ENCODE data around the gene KCNH4.
A peak's percentile ranks its signal among the peaks of the same experiment; 100 is the strongest.

- TF ChIP-seq USF2 (CRISPR knock-in tag; IDR thresholded peaks at IDR 0.05), result no peak
- TF ChIP-seq USF1 (CRISPR knock-in tag; IDR thresholded peaks at IDR 0.05), result 0 out of 2 replicates have a peak, but pooled peaks have one; percentile 15
- TF ChIP-seq STAT6 (CRISPR knock-in tag; conservative IDR thresholded peaks at IDR 0.05; ENCODE audit: low read depth), result no peak
- TF ChIP-seq ZNF121 (CRISPR knock-in tag; IDR thresholded peaks at IDR 0.05), result no peak
- no peak for TF ChIP-seq CTCF (IDR thresholded peaks at IDR 0.05)
- no peak for TF ChIP-seq NFYB (CRISPR knock-in tag; conservative IDR thresholded peaks at IDR 0.05; ENCODE audit: low read depth)
- TF ChIP-seq HMGXB4 (CRISPR knock-in tag; IDR thresholded peaks at IDR 0.05), result no peak
Observed at GRCh38 chr17:42120770-42121769, 59.9 kb downstream of the KCNH4 start, which contains the start of gene KAT2A.

Data from WTC11 (cell line).